Mucosa of rectum (tissue), 2 donors: ENCODE results near the gene ACSL1.
A peak's percentile ranks its signal among the peaks of the same experiment; 100 is the strongest.
"Not testable (repeated sequence)": the region's sequence is repeated elsewhere in the genome, so short reads cannot be mapped to it uniquely, and the experiment has no call there.

ENCODE experiments used
- H3K27ac ChIP-seq, 2 donors: one replicate each; pipeline ENCODE4 v1.7.0; 2013; ENCODE audit warnings: inconsistent platforms in 2 of 2, low read depth in 2 of 2, low read length in 2 of 2
- H3K27me3 ChIP-seq, 2 donors: one replicate each; pipeline ENCODE4 v1.7.0; 2013; ENCODE audit warnings: low read length in 2 of 2; ENCODE audit not compliant: control insufficient read depth in 2 of 2, insufficient read depth in 2 of 2
- H3K36me3 ChIP-seq, 2 donors: one replicate each; pipeline ENCODE4 v1.7.0; 2013; ENCODE audit warnings: low read length in 2 of 2; ENCODE audit not compliant: control insufficient read depth in 2 of 2, insufficient read depth in 2 of 2
- H3K4me1 ChIP-seq, 2 donors: one replicate each; pipeline ENCODE4 v1.7.0; 2013; ENCODE audit warnings: low read length in 2 of 2, mild to moderate bottlenecking in 1 of 2; ENCODE audit not compliant: control insufficient read depth in 2 of 2, insufficient read depth in 2 of 2
- H3K4me3 ChIP-seq, 2 donors: one replicate each; pipeline ENCODE4 v1.7.0; 2013; ENCODE audit warnings: low read length in 2 of 2
- H3K9ac ChIP-seq, 2 donors: one replicate each; pipeline ENCODE4 v1.7.0; 2013; ENCODE audit warnings: low read length in 2 of 2, low read depth in 1 of 2, mild to moderate bottlenecking in 1 of 2
- H3K9me3 ChIP-seq, 2 donors: one replicate each; pipeline ENCODE4 v1.7.0; 2013; ENCODE audit warnings: low read length in 2 of 2; ENCODE audit not compliant: control insufficient read depth in 2 of 2
- donor health status: healthy.
- donor health status: Normal muscosa, but diverticular disease.

ACSL1 gene

GRCh38 chr4:184793735-184794355 is 31.9 kb downstream of the ACSL1 start:
- Histone ChIP-seq H3K9ac (no peak overlapping the region), H3K27me3 (no peaks in the 10 kb centered on the region), H3K27ac (no peak overlapping the region), H3K36me3 (no peaks in the 10 kb centered on the region), H3K4me1 (peaks cover 0 to 5% of the 10 kb centered on the region in 2 donors), H3K9me3 (no peaks in the 10 kb centered on the region), H3K4me3 (no peak overlapping the region)

GRCh38 chr4:184792950-184793555 is 32.7 kb downstream of the ACSL1 start:
- no peak overlapping the region for H3K9ac ChIP-seq
- peaks cover 0 to 5% of the 10 kb centered on the region in 2 donors for H3K4me1 ChIP-seq
- no peaks in the 10 kb centered on the region for H3K9me3 ChIP-seq
- no peaks in the 10 kb centered on the region for H3K27me3 ChIP-seq
- no peak overlapping the region for H3K4me3 ChIP-seq
- H3K36me3 ChIP-seq, result no peaks in the 10 kb centered on the region
- H3K27ac ChIP-seq, result no peak overlapping the region

DNA sequence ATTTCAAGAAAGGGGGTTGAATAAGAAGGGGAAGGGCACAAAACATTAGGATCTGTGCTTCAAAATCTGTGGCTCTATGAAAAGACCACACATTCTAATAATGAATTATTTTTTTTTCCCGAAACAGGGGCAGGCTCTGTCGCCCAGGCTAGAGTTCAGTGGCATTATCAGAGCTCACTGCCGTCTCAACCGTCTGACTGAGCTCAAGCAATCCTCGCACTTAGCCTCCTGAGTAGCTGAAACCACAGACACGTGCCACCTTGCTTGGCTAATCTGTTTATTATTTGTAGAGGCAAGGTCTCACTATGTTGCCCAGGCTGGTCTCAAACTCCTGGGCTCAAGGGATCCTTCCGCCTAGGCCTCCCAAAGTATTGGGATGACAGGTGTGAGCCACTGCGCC is 33.4 kb downstream of the ACSL1 start:
- Histone ChIP-seq H3K27ac (no peak overlapping the region), H3K4me3 (no peak overlapping the region), H3K9me3 (no peaks in the 10 kb centered on the region), H3K9ac (no peak overlapping the region), H3K27me3 (no peaks in the 10 kb centered on the region), H3K4me1 (peaks cover 0 to 5% of the 10 kb centered on the region in 2 donors), H3K36me3 (no peaks in the 10 kb centered on the region)

- Histone ChIP-seq H3K27ac (no peak overlapping the region), H3K36me3 (peaks cover 0 to 3% of the 10 kb centered on the region in 2 donors), H3K4me1 (peaks cover 0 to 5% of the 10 kb centered on the region in 2 donors), H3K9me3 (no peaks in the 10 kb centered on the region), H3K27me3 (no peaks in the 10 kb centered on the region), H3K9ac (no peak overlapping the region), H3K4me3 (no peak overlapping the region)
These were observed 34.9 kb downstream of the ACSL1 start for GRCh38 chr4:184790826-184791225.

- Histone ChIP-seq H3K36me3 (peaks cover 3 to 5% of the 10 kb centered on the region in 2 donors), H3K4me1 (peaks cover 0 to 5% of the 10 kb centered on the region in 2 donors), H3K27me3 (no peaks in the 10 kb centered on the region), H3K4me3 (no peak overlapping the region), H3K9me3 (no peaks in the 10 kb centered on the region), H3K27ac (no peak overlapping the region), H3K9ac (no peak overlapping the region)
These were observed 37.8 kb downstream of the ACSL1 start for GRCh38 chr4:184787766-184788503.

DNA sequence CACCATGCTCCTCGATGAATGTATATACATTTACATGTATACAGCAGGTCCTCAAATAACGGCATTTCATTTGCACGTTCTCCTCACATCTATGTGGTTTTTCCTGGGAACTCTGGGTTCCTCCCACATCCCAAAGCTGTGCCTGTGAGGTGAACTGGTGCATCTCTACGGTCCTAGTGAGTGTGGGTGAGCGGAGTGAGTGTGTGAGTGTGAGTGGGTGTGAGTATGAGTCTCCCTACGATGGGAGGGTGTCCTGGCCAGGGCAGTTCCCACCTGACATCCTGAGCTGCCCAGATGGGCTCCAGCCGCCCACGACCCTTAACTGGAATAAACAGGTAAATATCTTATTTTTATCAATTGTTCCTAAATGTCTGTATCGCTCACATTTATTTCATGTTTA is 40.0 kb downstream of the ACSL1 start:
- Histone ChIP-seq H3K4me1 (peaks cover 0 to 3% of the 10 kb centered on the region in 2 donors), H3K9me3 (no peaks in the 10 kb centered on the region), H3K9ac (no peak overlapping the region), H3K36me3 (peaks cover 3 to 6% of the 10 kb centered on the region in 2 donors), H3K27me3 (no peaks in the 10 kb centered on the region), H3K4me3 (no peak overlapping the region), H3K27ac (no peak overlapping the region)

DNA sequence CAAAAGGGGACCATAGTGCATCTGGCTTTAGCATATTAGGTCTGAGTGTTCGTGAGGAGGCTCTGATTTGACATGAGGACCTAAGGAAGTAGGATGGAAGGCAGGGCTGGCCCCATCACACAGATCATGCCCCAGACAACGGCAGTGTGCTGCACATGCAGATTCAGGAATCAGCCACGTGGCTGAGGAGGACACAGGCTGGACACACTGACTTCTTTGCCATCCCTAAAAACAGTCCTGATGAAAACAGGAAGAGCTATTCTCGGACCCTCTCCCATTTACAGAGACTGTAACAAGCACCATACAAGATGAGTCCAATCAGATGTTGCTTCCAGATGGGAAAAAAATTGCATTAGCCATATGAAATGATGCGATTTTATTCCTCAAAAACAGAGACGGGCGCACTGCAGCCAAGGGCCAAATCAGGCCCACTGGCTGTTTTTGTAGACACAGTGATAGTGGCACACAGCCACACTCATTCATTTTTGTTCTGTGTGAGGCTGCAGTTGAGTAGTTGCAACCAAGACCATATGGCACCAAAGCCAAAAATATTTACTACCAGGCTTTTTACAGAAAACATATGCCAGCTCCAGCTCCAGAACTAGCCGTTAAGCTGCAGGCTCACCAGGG is 41.0 kb downstream of the ACSL1 start:
- no peak overlapping the region for H3K27ac ChIP-seq
- H3K9ac ChIP-seq, result no peak overlapping the region
- no peak overlapping the region for H3K4me3 ChIP-seq
- H3K27me3 ChIP-seq, result no peaks in the 10 kb centered on the region
- H3K4me1 ChIP-seq, result peaks cover 0 to 3% of the 10 kb centered on the region in 2 donors
- H3K36me3 ChIP-seq, result peaks cover 3 to 6% of the 10 kb centered on the region in 2 donors
- H3K9me3 ChIP-seq, result no peaks in the 10 kb centered on the region

DNA sequence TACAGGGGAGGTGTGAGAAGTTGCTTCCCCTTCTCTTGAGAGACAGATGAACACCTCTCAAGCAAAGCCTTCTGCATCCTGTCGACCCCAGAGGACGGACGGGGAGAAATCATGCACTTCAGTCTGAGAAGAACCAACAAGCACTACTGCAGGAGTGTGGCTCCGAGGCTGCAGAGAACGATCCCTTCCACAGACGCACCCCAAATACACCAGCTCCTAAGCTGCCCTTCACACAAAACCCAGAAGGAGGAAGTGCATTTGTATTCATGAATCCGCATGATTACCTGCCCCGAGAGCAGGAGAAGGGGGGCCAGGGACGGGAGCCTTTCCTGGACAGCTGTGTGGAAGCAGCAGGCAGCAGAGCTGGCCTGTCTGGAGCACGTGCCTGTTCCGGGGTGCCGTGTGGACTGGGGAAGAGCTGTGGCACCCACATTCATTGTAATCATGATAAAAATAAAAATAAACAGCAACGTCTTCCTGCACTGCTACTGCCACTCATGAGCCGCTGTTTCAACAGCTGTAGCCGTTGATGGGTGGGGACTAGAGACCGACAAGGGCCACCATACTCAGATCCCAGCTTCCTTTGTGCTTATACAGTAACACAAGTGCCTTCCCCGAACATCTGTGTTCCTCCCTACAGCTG is 42.9 kb downstream of the ACSL1 start:
- Histone ChIP-seq H3K36me3 (peaks cover 3 to 6% of the 10 kb centered on the region in 2 donors), H3K4me1 (peaks cover 0 to 3% of the 10 kb centered on the region in 2 donors), H3K9me3 (no peaks in the 10 kb centered on the region), H3K4me3 (no peak overlapping the region), H3K27ac (no peak overlapping the region), H3K27me3 (no peaks in the 10 kb centered on the region), H3K9ac (peak overlapping the region in 1 of 2 donors; percentile 25)

- H3K9me3 ChIP-seq, H3K27me3 ChIP-seq, H3K9ac ChIP-seq, H3K4me1 ChIP-seq, H3K4me3 ChIP-seq, H3K36me3 ChIP-seq, H3K27ac ChIP-seq: not testable (repeated sequence)
These were observed 46.6 kb downstream of the ACSL1 start for GRCh38 chr4:184779160-184779559.
